ENCODE measurements around the gene LIMS2.

LIMS2 gene
- total RNA-seq = 0 to 3.2 (median 1.5) reads per million in 9 experiments

- Mint-ChIP-seq H3K36me3 (ENCODE audit: insufficient read depth) (peaks cover under 1% of the 10 kb centered on the region), H3K4me3 (peak within 1 kb of the TSS; percentile 82 to 86), H3K4me1 (ENCODE audit: low read depth in 2 of 2) (peaks cover 5 to 9% of the 10 kb centered on the region in 2 donors), H3K9me3 (no peaks in the 10 kb centered on the region), H3K27ac (peak within 1 kb of the TSS in 1 of 2 donors; percentile 17), H3K27me3 (peaks cover 66 to 80% of the 10 kb centered on the region in 2 donors)
- DNase-seq (no peak), ATAC-seq (replicated peaks) (no peak)
Measured at GRCh38 chr2:127675331-127676261, at the start of gene LIMS2. TSS of gene LIMS2 (minus strand) at chr2:127675530. CDS start at chr2:127675024, 506 bp downstream.

GRCh38 chr2:127722807-127723206 is 47.5 kb upstream of the LIMS2 start:
- H3K4me1 Mint-ChIP-seq (ENCODE audit: low read depth in 2 of 2) = no peaks in the 10 kb centered on the region
- H3K9me3 Mint-ChIP-seq = no peaks in the 10 kb centered on the region
- no peaks in the 10 kb centered on the region for H3K27me3 Mint-ChIP-seq
- H3K36me3 Mint-ChIP-seq (ENCODE audit: insufficient read depth) = peaks cover 46% of the 10 kb centered on the region
- H3K27ac Mint-ChIP-seq = no peak overlapping the region
- no peak for DNase-seq
- no peak for ATAC-seq (replicated peaks)
- H3K4me3 Mint-ChIP-seq = no peak overlapping the region

GRCh38 chr2:127721978-127722355 is 46.6 kb upstream of the LIMS2 start:
- Mint-ChIP-seq H3K4me1 (ENCODE audit: low read depth in 2 of 2) (no peaks in the 10 kb centered on the region), H3K9me3 (no peaks in the 10 kb centered on the region), H3K4me3 (no peak overlapping the region), H3K27me3 (no peaks in the 10 kb centered on the region), H3K36me3 (ENCODE audit: insufficient read depth) (peaks cover 45% of the 10 kb centered on the region), H3K27ac (no peak overlapping the region)
- DNase-seq (no peak), ATAC-seq (replicated peaks) (no peak)

- Mint-ChIP-seq H3K36me3 (ENCODE audit: insufficient read depth) (peaks cover 47% of the 10 kb centered on the region), H3K27me3 (no peaks in the 10 kb centered on the region), H3K27ac (no peak overlapping the region), H3K4me1 (ENCODE audit: low read depth in 2 of 2) (no peaks in the 10 kb centered on the region), H3K9me3 (no peaks in the 10 kb centered on the region), H3K4me3 (no peak overlapping the region)
- DNase-seq = no peak
- ATAC-seq (replicated peaks) = no peak
Measured at GRCh38 chr2:127721311-127721977, 46.1 kb upstream of the LIMS2 start.

- no peak for ATAC-seq (replicated peaks)
- H3K27ac Mint-ChIP-seq = no peak overlapping the region
- H3K9me3 Mint-ChIP-seq = no peaks in the 10 kb centered on the region
- H3K36me3 Mint-ChIP-seq (ENCODE audit: insufficient read depth) = peaks cover 47% of the 10 kb centered on the region
- no peaks in the 10 kb centered on the region for H3K27me3 Mint-ChIP-seq
- DNase-seq = no peak
- no peaks in the 10 kb centered on the region for H3K4me1 Mint-ChIP-seq (ENCODE audit: low read depth in 2 of 2)
- no peak overlapping the region for H3K4me3 Mint-ChIP-seq
Measured at GRCh38 chr2:127719301-127720218, 44.2 kb upstream of the LIMS2 start.

GRCh38 chr2:127718271-127718670 is 42.9 kb upstream of the LIMS2 start:
- no peak for DNase-seq
- ATAC-seq (replicated peaks) = no peak
- Mint-ChIP-seq H3K36me3 (ENCODE audit: insufficient read depth) (peaks cover 51% of the 10 kb centered on the region), H3K9me3 (no peaks in the 10 kb centered on the region), H3K4me1 (ENCODE audit: low read depth in 2 of 2) (no peaks in the 10 kb centered on the region), H3K27ac (no peak overlapping the region), H3K27me3 (no peaks in the 10 kb centered on the region), H3K4me3 (no peak overlapping the region)

- H3K27ac Mint-ChIP-seq = peak overlapping the region; percentile 5 to 77
- no peaks in the 10 kb centered on the region for H3K4me1 Mint-ChIP-seq (ENCODE audit: low read depth in 2 of 2)
- no peak overlapping the region for H3K4me3 Mint-ChIP-seq
- peaks cover 39% of the 10 kb centered on the region for H3K36me3 Mint-ChIP-seq (ENCODE audit: insufficient read depth)
- ATAC-seq (replicated peaks) (no peak), DNase-seq (no peak)
- H3K27me3 Mint-ChIP-seq = no peaks in the 10 kb centered on the region
- no peaks in the 10 kb centered on the region for H3K9me3 Mint-ChIP-seq
Measured at GRCh38 chr2:127715778-127716449, 40.6 kb upstream of the LIMS2 start.

GRCh38 chr2:127713562-127713961 is 38.2 kb upstream of the LIMS2 start:
- no peak overlapping the region for H3K27ac Mint-ChIP-seq
- H3K9me3 Mint-ChIP-seq = no peaks in the 10 kb centered on the region
- H3K27me3 Mint-ChIP-seq = no peaks in the 10 kb centered on the region
- peaks cover 32% of the 10 kb centered on the region for H3K36me3 Mint-ChIP-seq (ENCODE audit: insufficient read depth)
- no peaks in the 10 kb centered on the region for H3K4me1 Mint-ChIP-seq (ENCODE audit: low read depth in 2 of 2)
- DNase-seq (no peak), ATAC-seq (replicated peaks) (no peak)
- no peak overlapping the region for H3K4me3 Mint-ChIP-seq

GRCh38 chr2:127712999-127713398 is 37.7 kb upstream of the LIMS2 start:
- Mint-ChIP-seq H3K27me3 (no peaks in the 10 kb centered on the region), H3K9me3 (no peaks in the 10 kb centered on the region), H3K27ac (peak overlapping the region in 1 of 2 donors; percentile 8), H3K4me3 (no peak overlapping the region), H3K4me1 (ENCODE audit: low read depth in 2 of 2) (no peaks in the 10 kb centered on the region), H3K36me3 (ENCODE audit: insufficient read depth) (peaks cover 29% of the 10 kb centered on the region)
- ATAC-seq (replicated peaks) (no peak), DNase-seq (no peak)

- H3K27me3 Mint-ChIP-seq = no peaks in the 10 kb centered on the region
- H3K36me3 Mint-ChIP-seq (ENCODE audit: insufficient read depth) = peaks cover 46% of the 10 kb centered on the region
- H3K9me3 Mint-ChIP-seq = no peaks in the 10 kb centered on the region
- no peak overlapping the region for H3K4me3 Mint-ChIP-seq
- DNase-seq (no peak), ATAC-seq (replicated peaks) (no peak)
- peaks cover 5 to 15% of the 10 kb centered on the region in 2 donors for H3K4me1 Mint-ChIP-seq (ENCODE audit: low read depth in 2 of 2)
- H3K27ac Mint-ChIP-seq = peak overlapping the region in 1 of 2 donors; percentile 10
Measured at GRCh38 chr2:127709336-127709735, 34.0 kb upstream of the LIMS2 start.

- Mint-ChIP-seq H3K4me1 (ENCODE audit: low read depth in 2 of 2) (peaks cover 5 to 21% of the 10 kb centered on the region in 2 donors), H3K27me3 (no peaks in the 10 kb centered on the region), H3K36me3 (ENCODE audit: insufficient read depth) (peaks cover 44% of the 10 kb centered on the region), H3K4me3 (no peak overlapping the region), H3K9me3 (no peaks in the 10 kb centered on the region), H3K27ac (no peak overlapping the region)
- ATAC-seq (replicated peaks) (no peak), DNase-seq (no peak)
Measured at GRCh38 chr2:127707890-127708648, 32.7 kb upstream of the LIMS2 start.
